GM21825 (cell line): ENCODE results near the gene ERC2.
"Not testable (repeated sequence)": the region's sequence is repeated elsewhere in the genome, so short reads cannot be mapped to it uniquely, and the experiment has no call there.

Source experiments
- ATAC-seq: cut with Tn5 transposase; IDR thresholded peaks from one replicate; pipeline ENCODE4 v1.9.1; 2021; ENCODE audit warnings: mild to moderate bottlenecking, moderate library complexity; ENCODE audit not compliant: unreplicated experiment

The ERC2 gene

GRCh38 chr3:55858302-55858701, 610.0 kb downstream of the ERC2 start:
- ATAC-seq, result no peak

- ATAC-seq, result no peak
Observed at GRCh38 chr3:55857633-55858032, 610.6 kb downstream of the ERC2 start.

GRCh38 chr3:55855311-55855710, 613.0 kb downstream of the ERC2 start:
- ATAC-seq, result no peak

GRCh38 chr3:55854494-55854893, 613.8 kb downstream of the ERC2 start:
- ATAC-seq, result no peak

GRCh38 chr3:55852326-55852725, 615.9 kb downstream of the ERC2 start:
- no peak for ATAC-seq

- ATAC-seq, result no peak
Observed at GRCh38 chr3:55842204-55842603, 626.1 kb downstream of the ERC2 start.

GRCh38 chr3:55831876-55832275, 636.4 kb downstream of the ERC2 start:
- ATAC-seq, result not testable (repeated sequence)

- ATAC-seq, result no peak
Observed at GRCh38 chr3:55828712-55829111, 639.6 kb downstream of the ERC2 start.

GRCh38 chr3:55827786-55828185, 640.5 kb downstream of the ERC2 start:
- no peak for ATAC-seq

GRCh38 chr3:55826731-55827496, 641.4 kb downstream of the ERC2 start:
- no peak for ATAC-seq

GRCh38 chr3:55826097-55826496, 642.2 kb downstream of the ERC2 start:
- no peak for ATAC-seq

- ATAC-seq, result no peak
Observed at GRCh38 chr3:55824406-55824805, 643.9 kb downstream of the ERC2 start.

GRCh38 chr3:55823829-55824228, 644.4 kb downstream of the ERC2 start:
- no peak for ATAC-seq

- no peak for ATAC-seq
Observed at GRCh38 chr3:55823001-55823400, 645.3 kb downstream of the ERC2 start.

GRCh38 chr3:55819005-55819404, 649.3 kb downstream of the ERC2 start:
- no peak for ATAC-seq

- ATAC-seq, result no peak
Observed at GRCh38 chr3:55818485-55818884, 649.8 kb downstream of the ERC2 start.

- no peak for ATAC-seq
Observed at GRCh38 chr3:55816794-55817576, 651.3 kb downstream of the ERC2 start.

- ATAC-seq, result no peak
Observed at GRCh38 chr3:55815262-55815661, 653.0 kb downstream of the ERC2 start.

GRCh38 chr3:55813268-55814097, 654.8 kb downstream of the ERC2 start:
- ATAC-seq, result no peak

GRCh38 chr3:55812394-55813013, 655.8 kb downstream of the ERC2 start:
- ATAC-seq, result no peak

GRCh38 chr3:55807210-55807609, 661.1 kb downstream of the ERC2 start:
- ATAC-seq, result no peak
